Large intestine (tissue), 3 donors: ENCODE measurements around the gene FBXW4. TPM values are rescaled to one million over a fixed set of nuclear protein-coding genes. Genes with fewer than 3 reads are reported as not detected.

Source experiments
- DNase-seq, 2 donors: peaks; one replicate each; pipeline versions ENCODE4 v3.0.0 to v3.0.0-alpha.2; 2013
- H3K27ac ChIP-seq: one replicate; pipeline ENCODE4 v1.5.1; 2013; ENCODE audit warnings: low read length
- H3K27me3 ChIP-seq: 2 replicates; pipeline ENCODE4 v1.6.1; 2013; ENCODE audit warnings: low read length; ENCODE audit not compliant: control insufficient read depth, insufficient read depth
- H3K36me3 ChIP-seq: 2 replicates; pipeline ENCODE4 v1.6.1; 2013; ENCODE audit warnings: low read length; ENCODE audit not compliant: control insufficient read depth, insufficient read depth
- H3K4me1 ChIP-seq: one replicate; pipeline ENCODE4 v1.6.1; 2013; ENCODE audit warnings: low read length; ENCODE audit not compliant: control insufficient read depth, insufficient read depth
- H3K4me3 ChIP-seq: one replicate; pipeline ENCODE4 v1.5.1; 2013; ENCODE audit warnings: low read length
- H3K9me3 ChIP-seq: one replicate; pipeline ENCODE4 v1.6.1; 2013; ENCODE audit warnings: mild to moderate bottlenecking, low read depth, low read length, moderate library complexity; ENCODE audit not compliant: control insufficient read depth
- WGBS: methylation state at CpG from one replicate; pipeline ENCODE4 v1.1.5; 2013; ENCODE audit warnings: low lambda C conversion rate; ENCODE audit not compliant: insufficient coverage; 5-methylcytosine and 5-hydroxymethylcytosine counted together
- polyA plus RNA-seq: library from polyadenylated mRNA; unstranded; fragments of 120-200 nt; gene quantifications from one replicate; pipeline ENCODE4 v1.2.1, GENCODE V29; 2013

The FBXW4 gene
- polyA plus RNA-seq, 1 donor: 45.7 TPM

DNA sequence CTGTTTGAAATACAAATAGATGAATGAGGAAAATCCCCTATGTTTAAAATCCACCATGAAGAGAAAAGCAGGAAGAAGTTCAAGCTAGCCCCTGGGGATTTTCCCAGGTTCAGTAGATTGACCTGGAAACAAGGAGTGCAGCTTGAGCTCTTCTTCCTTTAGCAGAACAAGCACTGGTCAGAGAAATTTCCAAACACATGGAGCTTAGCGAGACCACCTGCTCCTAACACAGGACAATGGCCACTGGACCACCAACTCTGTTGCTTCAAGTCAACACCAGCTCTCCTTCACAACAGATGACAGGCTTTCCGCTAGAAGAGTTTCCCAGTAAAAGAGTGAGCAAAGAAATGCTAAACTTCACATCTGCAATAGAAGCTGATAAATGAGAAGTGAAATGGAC is 9.4 kb upstream of the FBXW4 start:
- Histone ChIP-seq H3K36me3 (no peaks in the 10 kb centered on the region), H3K9me3 (no peaks in the 10 kb centered on the region), H3K4me1 (no peaks in the 10 kb centered on the region), H3K4me3 (no peak overlapping the region), H3K27ac (no peak overlapping the region), H3K27me3 (peaks cover 6% of the 10 kb centered on the region)
- WGBS: no CpG with 5 or more reads among the region's 2 CpGs
- no peak for DNase-seq

DNA sequence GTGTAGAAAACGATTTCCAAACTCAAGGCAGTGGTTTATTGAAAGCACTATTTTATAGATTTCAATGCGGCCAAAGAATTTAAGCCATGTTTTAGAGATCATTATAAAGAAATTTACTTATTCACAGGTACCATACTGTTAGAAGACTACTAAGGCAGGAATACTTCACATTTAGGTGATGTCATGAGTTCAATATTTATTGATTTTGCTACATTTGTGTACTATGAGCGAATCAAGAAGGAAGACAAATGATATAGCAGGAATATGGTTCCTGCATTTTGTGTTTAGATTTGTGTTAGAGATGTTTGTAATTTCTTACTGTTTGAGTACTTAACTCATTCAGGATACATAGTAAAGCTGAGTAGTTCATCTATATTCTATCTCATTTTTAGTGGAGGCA is 1.7 kb upstream of the FBXW4 start:
- DNase-seq: no peak
- no peaks in the 10 kb centered on the region for H3K27me3 ChIP-seq
- no peak overlapping the region for H3K4me3 ChIP-seq
- no peaks in the 10 kb centered on the region for H3K9me3 ChIP-seq
- H3K27ac ChIP-seq: no peak overlapping the region
- H3K36me3 ChIP-seq: no peaks in the 10 kb centered on the region
- WGBS: 100% methylated on average over 1 of the region's 3 CpGs
- H3K4me1 ChIP-seq: peaks cover 9% of the 10 kb centered on the region

DNA sequence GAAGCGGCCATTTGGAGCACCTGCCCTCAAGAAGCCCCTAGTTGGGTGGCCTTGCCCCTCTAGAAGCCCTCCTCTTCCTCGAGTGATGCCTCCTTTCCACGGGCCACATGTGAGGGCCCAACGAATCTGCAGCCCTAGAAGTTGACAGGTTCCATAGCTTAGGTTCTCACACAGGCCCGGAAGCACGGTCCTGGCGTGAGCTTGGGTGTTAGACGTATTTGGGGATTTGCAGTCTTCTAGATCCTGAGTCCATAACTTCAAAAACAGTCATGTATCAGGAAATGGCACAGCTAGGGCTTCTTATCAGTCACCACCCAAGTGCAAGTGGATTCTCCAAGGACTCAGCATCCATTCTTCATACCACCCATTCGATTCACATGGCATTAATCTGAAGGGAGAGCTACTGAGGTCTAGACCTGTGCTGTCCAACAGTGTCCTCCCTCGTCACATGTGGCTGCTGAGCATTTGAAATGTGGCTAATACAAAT is 477 bp upstream of the FBXW4 start:
- no CpG with 5 or more reads among the region's 10 CpGs for WGBS
- no peak for DNase-seq
- Histone ChIP-seq H3K4me3 (peak overlapping the region; percentile 88), H3K27ac (peak overlapping the region; percentile 98), H3K27me3 (no peaks in the 10 kb centered on the region), H3K36me3 (no peaks in the 10 kb centered on the region), H3K4me1 (peaks cover 17% of the 10 kb centered on the region), H3K9me3 (no peaks in the 10 kb centered on the region)

GRCh38 chr10:101693978-101694673 is 844 bp downstream of the FBXW4 start:
- H3K9me3 ChIP-seq: no peaks in the 10 kb centered on the region
- peak overlapping the region; percentile 88 for H3K4me3 ChIP-seq
- DNase-seq: peak; percentile 46 to 90
- H3K4me1 ChIP-seq: peaks cover 17% of the 10 kb centered on the region
- no peaks in the 10 kb centered on the region for H3K27me3 ChIP-seq
- WGBS: 0% methylated on average over 4 of the region's 63 CpGs
- H3K27ac ChIP-seq: peak overlapping the region; percentile 98
- no peaks in the 10 kb centered on the region for H3K36me3 ChIP-seq

DNA sequence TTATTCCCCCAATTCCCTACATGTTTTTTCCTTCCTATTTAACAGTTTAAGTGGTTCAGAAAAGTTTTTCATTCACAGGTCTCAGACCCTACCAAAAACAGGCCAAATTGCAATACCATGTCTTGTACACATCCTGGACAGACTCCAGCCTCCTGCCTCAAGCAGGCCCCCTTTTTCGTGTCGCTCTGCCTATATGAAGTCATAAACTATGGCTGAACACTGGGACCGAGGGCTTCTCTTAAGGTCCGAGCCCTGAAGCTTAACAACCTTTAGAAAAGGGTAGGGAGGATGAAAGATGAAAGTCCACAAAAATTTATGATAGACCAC is 1.4 kb downstream of the FBXW4 start:
- Histone ChIP-seq H3K4me1 (peaks cover 17% of the 10 kb centered on the region), H3K9me3 (no peaks in the 10 kb centered on the region), H3K27ac (peak overlapping the region; percentile 98), H3K4me3 (peak overlapping the region; percentile 88), H3K27me3 (no peaks in the 10 kb centered on the region), H3K36me3 (no peaks in the 10 kb centered on the region)
- DNase-seq: no peak
- no CpG with 5 or more reads among the region's 4 CpGs for WGBS

GRCh38 chr10:101691081-101691480 is 3.9 kb downstream of the FBXW4 start:
- Histone ChIP-seq H3K4me1 (peaks cover 17% of the 10 kb centered on the region), H3K4me3 (no peak overlapping the region), H3K9me3 (no peaks in the 10 kb centered on the region), H3K27ac (no peak overlapping the region), H3K36me3 (peaks cover under 1% of the 10 kb centered on the region), H3K27me3 (no peaks in the 10 kb centered on the region)
- peak; percentile 7 to 26 for DNase-seq
- WGBS: 79% methylated on average over 2 of the region's 7 CpGs

- WGBS: no CpG with 5 or more reads among the region's 7 CpGs
- Histone ChIP-seq H3K27me3 (no peaks in the 10 kb centered on the region), H3K27ac (no peak overlapping the region), H3K4me1 (peaks cover 17% of the 10 kb centered on the region), H3K9me3 (no peaks in the 10 kb centered on the region), H3K36me3 (peaks cover 2% of the 10 kb centered on the region), H3K4me3 (no peak overlapping the region)
- no peak for DNase-seq
These were observed 4.5 kb downstream of the FBXW4 start for GRCh38 chr10:101690461-101690860.

DNA sequence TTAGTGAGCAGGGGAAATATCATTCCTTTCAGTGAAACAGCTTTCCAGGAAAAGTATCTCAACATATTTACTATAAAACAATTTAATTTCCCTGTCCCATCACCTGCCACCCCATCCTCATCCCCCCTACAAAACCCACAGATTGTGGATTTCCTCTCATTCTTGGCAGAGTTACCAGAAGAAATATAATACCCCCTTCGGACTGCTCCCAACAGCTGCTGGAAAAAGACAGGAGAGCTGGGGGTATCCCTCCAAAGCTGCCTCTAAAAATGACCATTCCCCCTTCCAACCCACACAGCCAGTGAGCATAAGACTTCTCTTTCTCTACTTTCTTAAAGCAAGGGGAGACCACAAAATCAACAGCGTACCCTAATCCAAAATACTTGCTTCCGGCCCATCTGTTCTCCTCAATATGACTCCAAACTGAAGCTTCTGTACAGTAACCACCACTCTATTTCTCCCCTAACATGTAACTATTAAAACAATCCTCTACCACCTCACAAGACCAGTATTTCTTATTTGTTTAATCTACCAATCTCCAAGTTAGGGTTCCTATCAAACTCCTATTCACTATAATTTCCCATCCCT is 7.8 kb downstream of the FBXW4 start:
- Histone ChIP-seq H3K36me3 (peaks cover 2% of the 10 kb centered on the region), H3K27ac (no peak overlapping the region), H3K4me3 (no peak overlapping the region), H3K27me3 (no peaks in the 10 kb centered on the region), H3K4me1 (peaks cover 18% of the 10 kb centered on the region), H3K9me3 (no peaks in the 10 kb centered on the region)
- WGBS: 100% methylated on average over 1 of the region's 3 CpGs
- no peak for DNase-seq

DNA sequence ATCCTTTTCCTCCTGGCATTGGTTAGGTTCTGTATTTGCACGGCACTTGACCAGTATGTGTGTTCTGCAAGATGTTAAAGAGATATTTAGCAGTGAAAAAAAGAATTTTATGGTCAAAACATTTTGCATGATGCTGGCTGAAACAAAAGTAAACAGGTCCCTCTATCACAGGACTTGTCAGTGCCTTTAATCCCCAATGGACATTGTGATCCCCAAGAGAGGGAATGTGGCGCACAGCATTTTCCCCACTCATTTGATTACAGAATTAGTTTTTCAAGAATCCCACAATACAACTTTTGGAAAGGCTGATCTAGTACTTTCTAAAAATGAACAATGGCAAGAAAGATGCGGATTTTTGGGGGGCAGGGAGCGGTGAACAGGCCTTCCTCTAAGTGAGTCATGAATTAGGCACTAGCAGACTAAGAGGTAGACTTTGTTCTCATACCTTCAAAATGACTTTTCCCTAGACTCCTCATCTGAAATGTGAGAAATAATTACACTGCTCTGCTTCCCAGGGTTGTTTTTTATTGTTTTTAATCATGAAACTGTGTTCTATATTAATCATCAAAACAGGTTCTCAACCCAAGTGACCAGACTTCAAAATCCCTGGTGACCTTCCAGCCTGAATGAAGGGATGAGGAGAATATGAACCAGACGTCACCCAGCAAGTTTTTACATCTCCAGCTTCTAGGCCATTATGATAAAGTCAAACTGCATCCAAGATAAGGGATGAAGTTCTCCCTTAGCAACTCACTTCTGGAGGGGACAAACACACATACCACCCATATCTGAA is 8.6 kb downstream of the FBXW4 start:
- Histone ChIP-seq H3K27ac (no peak overlapping the region), H3K4me3 (no peak overlapping the region), H3K27me3 (no peaks in the 10 kb centered on the region), H3K4me1 (peaks cover 18% of the 10 kb centered on the region), H3K36me3 (peaks cover 2% of the 10 kb centered on the region), H3K9me3 (no peaks in the 10 kb centered on the region)
- no peak for DNase-seq
- no CpG with 5 or more reads among the region's 5 CpGs for WGBS

GRCh38 chr10:101684782-101685181 is 10.2 kb downstream of the FBXW4 start:
- Histone ChIP-seq H3K27me3 (no peaks in the 10 kb centered on the region), H3K4me3 (no peak overlapping the region), H3K4me1 (peaks cover 11% of the 10 kb centered on the region), H3K27ac (no peak overlapping the region), H3K9me3 (no peaks in the 10 kb centered on the region), H3K36me3 (peaks cover 2% of the 10 kb centered on the region)
- no peak for DNase-seq
- WGBS: 88% methylated on average over 1 of the region's 1 CpG
